GM19193 (cell line): Measurements from ENCODE around the gene TSPAN3.
A peak's percentile ranks its signal among the peaks of the same experiment; 100 is the strongest.

Experiments
- POLR2A ChIP-seq: IDR thresholded peaks from 4 replicates; pipeline ENCODE4 v1.6.1; 2011; ENCODE audit not compliant: insufficient read depth, insufficient read length; ENCODE audit errors: extremely low read depth

The TSPAN3 gene

DNA sequence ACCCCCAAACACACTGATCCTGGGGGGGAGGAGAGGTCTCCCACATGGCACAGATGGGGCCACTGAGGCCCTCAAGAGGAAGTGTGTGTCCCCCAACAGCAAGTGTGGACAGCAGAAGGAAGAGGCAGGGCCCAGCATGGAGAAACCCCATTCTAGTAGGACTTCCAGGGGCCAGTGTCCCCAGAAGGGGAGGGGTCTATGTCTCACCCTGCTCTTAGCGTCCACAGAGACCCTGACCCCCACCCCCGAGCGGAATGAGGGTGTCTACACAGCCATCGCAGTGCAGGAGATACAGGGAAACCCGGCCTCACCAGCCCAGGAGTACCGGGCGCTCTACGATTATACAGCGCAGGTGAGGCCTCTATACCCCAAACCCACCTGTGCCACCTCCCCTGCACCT, 35.3 kb downstream of the TSPAN3 start:
- TF ChIP-seq POLR2A, result no peak

DNA sequence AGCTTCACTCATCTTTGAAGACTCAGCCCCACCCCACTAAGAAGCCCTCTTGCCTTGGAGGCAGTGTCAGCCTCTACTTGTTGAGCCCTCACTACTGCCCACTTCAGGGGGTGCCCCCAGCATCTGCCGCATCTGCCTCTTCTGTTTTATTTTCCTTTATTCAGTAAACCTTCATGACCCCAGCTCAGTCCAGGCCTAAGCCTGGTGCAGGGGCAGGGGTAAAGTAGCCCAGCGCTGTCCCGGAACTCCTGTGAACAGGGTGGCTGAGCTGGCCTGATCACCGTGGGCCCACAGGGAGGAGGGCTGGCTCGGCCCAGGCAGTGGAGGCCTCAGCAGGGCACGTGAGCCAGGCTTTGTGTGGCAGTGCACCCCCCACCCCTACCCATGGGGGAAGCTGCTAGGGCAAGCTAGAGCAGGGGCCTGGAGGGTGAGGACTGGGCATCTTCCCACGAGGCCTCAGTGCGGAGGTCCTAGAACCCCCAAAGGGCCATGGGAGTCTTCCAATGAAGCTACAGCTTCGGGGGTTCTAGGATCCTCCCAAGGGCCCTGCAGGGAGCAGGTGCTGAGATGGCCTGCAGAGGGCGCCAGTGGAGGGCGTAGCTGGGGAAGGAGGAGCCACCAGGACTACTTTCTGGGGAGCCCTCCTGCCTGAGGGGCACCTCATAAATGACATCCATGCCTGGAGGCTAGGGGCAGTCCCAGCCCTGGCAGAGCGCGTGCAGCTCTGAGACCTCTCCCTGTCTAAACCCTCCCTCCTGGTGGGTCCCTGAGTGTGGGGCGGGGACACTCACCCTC, 36.0 kb downstream of the TSPAN3 start:
- no peak for TF ChIP-seq POLR2A

DNA sequence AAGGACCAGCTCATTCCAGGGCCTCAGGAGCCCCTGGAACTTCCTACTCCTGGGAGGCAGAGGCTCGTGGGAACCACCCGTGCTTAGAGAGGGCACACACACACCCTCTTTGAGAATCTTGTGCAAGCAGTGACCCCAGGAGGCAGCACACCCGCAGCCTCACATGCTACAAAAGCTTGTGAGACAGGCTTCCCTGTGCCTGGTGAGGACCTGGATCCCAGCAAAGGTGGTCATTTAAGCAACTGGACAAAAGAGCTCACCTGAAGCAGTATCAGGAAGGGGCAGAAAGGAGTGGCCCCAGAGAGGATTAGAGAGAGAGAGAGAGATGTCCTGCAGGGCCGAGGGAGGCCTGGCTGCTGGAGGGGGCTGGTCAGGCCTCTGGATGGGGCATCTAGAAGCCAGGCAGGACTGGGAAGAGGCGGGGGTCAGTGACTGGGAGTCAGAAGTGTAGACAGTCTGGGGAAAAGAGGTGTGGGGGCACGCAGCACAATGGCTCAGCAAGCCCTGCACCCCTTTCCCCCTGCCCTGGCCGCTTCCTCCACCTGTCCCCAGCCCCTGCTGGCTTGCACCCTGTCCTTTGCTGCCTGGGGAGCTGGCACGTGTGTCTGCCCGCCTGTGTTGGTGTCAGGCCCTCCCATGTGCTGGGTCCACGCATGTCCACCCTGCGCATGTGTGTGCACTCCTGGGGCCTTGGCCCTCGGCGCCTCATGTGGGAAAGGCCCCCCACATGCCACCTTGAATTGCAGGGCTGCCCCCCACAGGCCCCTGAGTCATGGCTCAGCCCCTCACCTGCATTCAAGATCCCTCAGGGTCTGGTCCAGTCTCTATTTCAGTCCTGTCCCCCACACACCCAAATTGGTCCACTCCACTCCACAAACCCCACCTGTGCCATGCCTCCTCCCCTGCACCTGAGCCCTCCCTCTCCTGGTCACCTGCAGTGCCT, 36.9 kb downstream of the TSPAN3 start:
- no peak for TF ChIP-seq POLR2A

DNA sequence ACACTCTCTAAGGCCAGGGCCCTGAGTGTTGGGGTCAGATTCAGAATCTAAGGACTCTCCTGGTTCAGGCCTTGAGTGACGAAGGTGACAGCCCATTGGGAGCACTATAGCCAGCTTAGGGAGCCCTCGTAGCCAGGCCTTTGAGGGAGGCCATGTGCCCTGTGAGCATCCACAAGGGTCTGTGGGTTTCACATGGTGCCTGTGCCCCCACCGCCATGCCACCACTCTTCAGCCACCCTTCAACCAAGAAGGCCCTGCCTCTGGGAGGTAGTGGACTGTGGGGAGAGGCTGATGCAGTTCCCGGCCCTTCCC, 37.5 kb downstream of the TSPAN3 start:
- no peak for TF ChIP-seq POLR2A

DNA sequence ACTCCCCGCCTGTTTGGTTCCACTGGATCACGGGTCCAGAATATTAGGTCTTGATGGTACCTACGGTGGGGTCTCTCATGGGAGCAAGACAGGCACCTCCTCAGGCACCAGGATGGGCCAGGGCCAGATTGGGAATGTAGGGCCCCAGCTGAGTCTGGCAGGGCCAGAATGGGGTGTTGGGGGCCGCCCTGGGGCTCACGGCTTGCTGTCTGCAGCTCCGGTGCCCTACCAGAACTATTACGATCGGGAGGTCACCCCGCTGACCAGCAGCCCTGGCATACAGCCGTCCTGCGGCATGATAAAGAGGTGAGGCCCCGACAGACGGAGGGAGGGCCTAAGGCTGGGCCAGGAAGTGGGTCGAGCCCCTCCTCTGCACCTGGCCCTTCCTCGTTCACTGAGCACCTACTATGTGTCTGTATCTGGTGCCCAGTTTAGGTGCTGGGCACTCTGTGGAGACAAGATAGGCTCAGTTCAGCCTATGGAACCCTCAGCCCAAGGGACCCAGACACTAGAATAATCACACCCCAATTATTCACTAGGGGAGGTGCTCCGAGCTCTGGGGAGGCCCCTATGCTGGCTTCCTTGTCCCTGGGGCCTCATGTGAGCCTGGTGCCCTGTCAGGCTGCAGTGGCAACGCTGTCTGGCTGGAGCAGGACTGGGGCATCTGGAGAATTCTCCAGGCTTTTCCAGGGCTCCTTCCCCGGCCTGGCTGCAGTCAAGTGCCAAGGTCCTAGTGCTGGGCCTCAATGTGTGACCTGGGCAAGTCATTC, 38.1 kb downstream of the TSPAN3 start:
- TF ChIP-seq POLR2A, result no peak

DNA sequence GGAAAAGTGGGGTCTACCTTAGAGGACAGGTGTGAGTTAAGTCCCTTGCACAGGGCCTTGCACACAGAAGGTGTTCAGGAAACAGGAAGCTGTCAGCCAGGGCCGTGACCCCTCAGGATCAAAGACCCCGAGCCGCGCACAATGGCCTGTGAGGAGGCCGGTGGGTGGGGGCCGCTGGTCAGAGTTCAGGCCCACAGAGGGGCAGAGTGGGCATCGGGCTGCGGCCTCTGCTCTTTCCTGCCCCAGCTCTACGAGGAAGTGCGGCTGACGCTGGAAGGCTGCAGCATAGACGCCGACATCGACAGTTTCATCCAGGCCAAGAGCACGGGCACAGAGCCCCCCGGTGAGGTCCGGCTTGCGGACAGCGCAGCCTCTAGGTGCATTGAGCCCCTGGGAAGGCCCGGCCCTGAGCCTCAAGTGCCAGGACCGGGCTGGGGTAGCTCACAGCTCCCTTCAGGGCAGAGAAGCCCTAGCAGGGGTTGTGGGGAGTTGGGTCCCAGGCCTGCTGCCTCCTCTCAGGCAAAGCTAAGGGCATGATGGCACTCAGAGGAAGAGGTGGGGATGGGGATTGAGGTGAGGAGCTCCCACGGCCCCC, 38.8 kb downstream of the TSPAN3 start:
- no peak for TF ChIP-seq POLR2A

DNA sequence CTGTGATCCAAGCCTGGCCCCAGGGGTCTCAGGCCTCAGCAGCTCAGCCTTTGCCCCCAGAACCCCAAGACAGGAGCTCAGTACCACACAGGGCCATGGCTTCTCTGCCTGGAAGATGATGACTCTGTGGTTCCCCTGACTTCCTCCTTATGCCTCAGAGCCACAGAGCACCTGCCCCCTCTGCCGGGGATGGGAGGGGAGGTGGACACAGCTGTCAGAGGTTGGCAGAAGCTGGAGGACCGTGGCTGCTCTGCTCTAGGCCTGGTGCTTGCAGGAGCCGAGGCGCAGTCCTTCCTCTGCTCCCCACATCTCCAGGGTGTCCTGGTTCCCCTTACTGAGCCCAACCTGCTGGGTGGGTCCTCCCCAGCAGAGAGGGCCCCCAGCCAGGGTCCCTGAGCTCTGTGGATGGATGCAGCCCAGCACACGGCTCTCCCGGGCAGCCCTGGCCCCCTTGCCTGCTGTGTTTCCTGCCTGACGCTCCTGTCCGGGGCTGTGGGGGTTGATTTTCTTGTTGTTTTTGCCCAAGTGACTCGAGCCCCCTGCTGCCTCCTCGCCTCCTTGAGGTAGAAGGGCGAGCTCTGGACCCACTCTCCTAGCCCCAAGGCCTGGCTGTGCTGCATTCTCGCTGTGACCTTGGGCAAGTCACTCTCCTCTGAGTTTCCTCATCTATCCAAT, 39.4 kb downstream of the TSPAN3 start:
- TF ChIP-seq POLR2A, result peak; percentile 15

DNA sequence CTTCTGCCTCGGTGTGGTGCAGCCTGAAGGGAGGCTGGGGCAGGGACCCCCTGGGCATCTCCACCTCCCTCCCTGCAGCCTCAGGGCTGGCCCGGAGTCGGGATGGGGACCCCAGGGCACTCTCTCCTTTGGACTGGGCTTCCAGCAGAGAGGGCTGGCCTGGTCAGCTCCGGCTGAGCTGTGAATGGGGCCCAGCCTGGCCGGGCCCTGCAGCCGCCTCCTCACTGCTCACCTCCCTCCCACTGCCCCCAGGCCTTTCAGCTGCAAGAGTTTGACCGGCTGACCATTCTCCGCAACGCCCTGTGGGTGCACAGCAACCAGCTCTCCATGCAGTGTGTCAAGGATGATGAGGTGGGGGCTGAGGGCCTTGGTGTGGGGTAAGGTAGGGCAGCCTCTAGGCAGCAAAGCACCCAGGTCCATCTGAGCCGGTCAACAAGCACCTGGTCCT, 40.0 kb downstream of the TSPAN3 start:
- no peak for TF ChIP-seq POLR2A

DNA sequence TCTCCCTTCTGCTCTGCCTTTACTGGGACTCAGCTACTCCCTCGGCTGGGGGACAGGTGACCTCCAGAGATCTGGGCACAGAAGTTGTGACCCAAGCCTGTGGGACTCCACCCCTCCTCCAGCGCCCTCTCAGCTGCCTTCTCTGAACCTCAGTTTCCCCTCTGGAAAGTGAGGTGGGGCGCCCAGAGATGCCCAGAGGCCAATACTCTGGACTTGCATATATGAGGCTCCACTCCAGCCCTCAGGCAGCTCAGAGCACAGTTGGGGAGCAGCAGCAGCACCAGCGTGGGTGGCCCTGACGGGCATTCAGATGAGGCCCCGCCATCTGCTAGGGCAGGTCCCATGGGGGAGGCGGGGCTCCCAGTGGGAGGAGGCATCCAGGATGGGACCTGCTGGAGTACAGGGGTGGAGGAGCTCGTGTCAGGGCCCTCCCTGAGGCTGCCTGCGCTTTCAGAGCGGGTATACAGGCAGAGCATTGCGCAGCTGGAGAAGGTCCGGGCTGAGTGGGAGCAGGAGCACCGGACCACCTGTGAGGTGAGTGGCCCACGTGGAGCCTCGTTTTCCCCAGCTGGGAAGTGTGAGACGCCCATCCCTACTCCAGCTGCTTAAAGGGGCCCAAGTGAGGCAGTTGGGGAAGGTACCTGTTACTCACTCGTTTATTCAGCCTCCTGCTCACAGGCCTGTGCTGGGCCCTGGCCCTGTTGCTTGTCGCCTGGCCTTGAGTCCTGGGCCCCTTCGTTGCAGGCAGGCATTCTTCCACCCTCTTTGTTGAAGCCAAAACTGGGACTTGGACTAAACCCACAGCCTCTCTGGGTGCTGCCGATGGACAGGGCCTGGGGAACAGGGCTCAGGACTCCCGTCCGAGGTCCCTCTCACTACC, 40.6 kb downstream of the TSPAN3 start:
- TF ChIP-seq POLR2A, result no peak

DNA sequence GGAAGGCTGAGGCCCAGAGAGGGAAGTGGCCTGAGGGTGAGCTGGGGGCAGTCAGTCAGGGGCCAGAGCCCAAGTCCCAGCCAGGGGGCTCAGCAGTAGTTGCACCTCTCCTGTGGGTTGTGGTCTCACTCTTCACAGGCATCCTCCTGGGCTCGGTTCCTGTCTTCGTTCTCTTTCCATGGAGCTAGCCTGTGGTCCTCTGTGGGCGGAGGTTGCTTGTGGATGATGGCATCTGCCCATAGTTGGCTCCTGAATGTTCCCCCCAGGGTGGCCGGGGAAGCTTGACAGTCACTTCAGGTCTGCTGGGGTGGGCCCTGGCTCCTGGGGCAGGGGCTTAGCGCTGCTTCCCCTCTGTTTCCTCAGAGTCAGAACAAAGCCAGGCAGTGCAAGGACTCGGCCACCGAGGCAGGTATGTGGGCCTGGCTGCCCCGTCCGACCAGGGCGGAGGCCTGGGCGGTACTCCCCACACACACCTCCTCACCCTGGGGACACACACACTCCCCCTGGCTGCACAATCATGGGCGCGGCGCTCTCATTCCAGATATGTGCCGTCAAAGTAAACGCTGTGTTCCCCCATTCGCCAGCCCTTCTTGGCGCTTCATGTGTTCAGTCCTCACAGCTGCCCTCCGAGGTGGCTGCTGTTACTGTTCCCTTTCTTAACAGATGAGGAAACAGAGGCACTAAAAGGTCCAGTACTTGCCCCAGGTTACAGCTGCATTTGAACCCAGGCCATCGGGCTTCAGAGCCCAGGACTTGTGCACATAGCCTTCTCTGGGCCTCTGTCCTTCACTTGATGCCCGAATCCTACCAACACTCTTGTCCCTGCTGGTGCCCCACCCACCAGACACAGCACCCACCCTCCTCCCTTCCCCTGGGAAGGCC, 41.5 kb downstream of the TSPAN3 start:
- TF ChIP-seq POLR2A, result no peak

DNA sequence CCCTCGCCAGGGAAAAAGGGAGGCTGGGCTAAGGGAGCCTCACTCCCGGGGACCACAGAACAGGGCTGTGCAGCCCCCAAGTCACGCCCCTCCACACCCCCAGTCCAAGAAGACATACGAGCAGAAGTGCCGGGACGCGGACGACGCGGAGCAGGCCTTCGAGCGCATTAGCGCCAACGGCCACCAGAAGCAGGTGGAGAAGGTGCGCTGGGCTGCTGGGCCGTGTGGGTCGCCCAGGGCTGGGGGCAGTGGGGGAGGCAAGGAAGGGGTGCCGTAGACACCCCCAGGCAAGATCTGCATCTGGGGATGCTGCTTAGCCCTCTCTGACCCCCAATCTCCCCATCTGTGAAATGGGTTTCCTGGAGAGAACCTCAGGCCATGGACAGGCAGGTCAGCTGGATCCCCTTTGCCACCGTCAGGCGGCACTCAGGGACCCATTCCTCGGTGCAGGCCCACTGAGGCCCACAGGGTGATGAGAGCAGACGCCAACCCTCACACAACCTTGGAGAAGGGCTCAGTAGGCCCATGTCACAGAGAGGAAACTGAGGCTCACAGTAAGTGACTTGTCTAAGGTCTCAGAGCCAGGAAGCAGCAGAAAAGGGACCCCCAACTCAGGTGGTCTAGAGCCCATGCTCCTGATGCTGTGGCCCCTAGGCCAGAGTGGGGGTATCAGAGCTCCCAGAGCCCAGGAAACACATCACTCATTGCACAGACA, 42.3 kb downstream of the TSPAN3 start:
- TF ChIP-seq POLR2A, result no peak
